Smooth muscle cell of bladder (primary cell): ENCODE measurements around the gene LOXHD1. TPM values are rescaled to one million over a fixed set of nuclear protein-coding genes. Genes with fewer than 3 reads are reported as not detected.

ENCODE experiments used
- total RNA-seq: library from RNA; depleted of rRNA; stranded (reverse); fragments of >200 nt; gene quantifications from 2 replicates; pipeline ENCODE4 v1.2.3, GENCODE V29; 2014

The LOXHD1 gene, protein sequence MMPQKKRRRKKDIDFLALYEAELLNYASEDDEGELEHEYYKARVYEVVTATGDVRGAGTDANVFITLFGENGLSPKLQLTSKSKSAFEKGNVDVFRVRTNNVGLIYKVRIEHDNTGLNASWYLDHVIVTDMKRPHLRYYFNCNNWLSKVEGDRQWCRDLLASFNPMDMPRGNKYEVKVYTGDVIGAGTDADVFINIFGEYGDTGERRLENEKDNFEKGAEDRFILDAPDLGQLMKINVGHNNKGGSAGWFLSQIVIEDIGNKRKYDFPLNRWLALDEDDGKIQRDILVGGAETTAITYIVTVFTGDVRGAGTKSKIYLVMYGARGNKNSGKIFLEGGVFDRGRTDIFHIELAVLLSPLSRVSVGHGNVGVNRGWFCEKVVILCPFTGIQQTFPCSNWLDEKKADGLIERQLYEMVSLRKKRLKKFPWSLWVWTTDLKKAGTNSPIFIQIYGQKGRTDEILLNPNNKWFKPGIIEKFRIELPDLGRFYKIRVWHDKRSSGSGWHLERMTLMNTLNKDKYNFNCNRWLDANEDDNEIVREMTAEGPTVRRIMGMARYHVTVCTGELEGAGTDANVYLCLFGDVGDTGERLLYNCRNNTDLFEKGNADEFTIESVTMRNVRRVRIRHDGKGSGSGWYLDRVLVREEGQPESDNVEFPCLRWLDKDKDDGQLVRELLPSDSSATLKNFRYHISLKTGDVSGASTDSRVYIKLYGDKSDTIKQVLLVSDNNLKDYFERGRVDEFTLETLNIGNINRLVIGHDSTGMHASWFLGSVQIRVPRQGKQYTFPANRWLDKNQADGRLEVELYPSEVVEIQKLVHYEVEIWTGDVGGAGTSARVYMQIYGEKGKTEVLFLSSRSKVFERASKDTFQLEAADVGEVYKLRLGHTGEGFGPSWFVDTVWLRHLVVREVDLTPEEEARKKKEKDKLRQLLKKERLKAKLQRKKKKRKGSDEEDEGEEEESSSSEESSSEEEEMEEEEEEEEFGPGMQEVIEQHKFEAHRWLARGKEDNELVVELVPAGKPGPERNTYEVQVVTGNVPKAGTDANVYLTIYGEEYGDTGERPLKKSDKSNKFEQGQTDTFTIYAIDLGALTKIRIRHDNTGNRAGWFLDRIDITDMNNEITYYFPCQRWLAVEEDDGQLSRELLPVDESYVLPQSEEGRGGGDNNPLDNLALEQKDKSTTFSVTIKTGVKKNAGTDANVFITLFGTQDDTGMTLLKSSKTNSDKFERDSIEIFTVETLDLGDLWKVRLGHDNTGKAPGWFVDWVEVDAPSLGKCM (N-terminal part only)
- total RNA-seq = under 0.01 TPM in 1 of 2 replicates, not detected in the other

DNA sequence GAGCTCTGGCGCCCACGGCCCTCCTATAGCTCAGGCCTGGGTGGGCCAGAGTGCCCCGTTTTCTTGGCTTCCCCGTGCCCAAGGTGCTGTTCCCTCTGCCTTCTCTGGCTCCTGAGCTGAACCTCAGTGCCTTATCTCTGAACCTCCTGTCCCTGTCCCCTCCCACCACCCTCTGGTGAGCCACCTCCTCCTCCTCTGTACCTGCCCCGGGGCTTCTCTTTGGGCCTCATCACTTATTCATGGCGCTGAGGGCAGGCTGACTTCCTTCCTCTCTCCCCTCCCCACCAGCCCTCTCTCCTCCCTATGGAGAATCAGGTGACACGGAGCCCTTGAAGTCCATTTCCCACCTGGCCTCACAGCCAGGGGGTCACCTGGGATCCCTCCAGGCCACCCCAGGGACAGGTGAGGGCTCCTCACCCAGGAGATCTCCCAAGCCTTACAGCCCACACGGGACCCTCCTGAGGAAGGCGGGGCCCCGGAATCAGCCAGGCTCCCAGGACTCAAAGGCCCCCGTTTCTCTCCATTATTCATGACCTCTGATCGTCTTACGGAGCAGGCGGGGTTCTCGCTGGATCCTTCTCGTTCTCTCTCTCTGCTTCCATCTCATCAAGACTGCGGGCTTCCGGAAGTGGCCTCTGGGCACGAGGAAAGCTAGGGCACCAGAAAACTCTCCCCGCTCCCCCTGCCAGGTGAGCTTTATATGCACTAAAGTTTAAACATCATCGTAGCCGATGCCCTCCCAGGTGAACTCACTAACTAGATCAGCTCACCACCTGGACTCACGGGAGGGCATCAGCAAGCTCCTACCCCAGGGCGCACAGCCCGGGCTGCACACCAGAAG lies at the start of gene LOXHD1:
Gene LOXHD1 (minus strand): TSS at position 106 of the 841 bp plus-strand sequence. CDS start 187 bp downstream, outside the sequence.

Other genes starting within 250 kb of the LOXHD1 start
- gene ST8SIA5, start 99.8 kb upstream of the LOXHD1 start, total RNA-seq = under 0.01 TPM in 1 of 2 replicates, not detected in the other